ENCODE results near the gene ELMOD3. TPM values are rescaled to one million over a fixed set of nuclear protein-coding genes. Genes with fewer than 3 reads are reported as not detected.
A peak's percentile ranks its signal among the peaks of the same experiment; 100 is the strongest.

Gene ELMOD3
- total and polyA plus RNA-seq, 7 experiments from 2014 or later = 9.4 to 33.3 (median 21.0) TPM

GRCh38 chr2:85440729-85441128 lies 86.2 kb downstream of the ELMOD3 start:
- H3K4me3 Mint-ChIP-seq = no peak overlapping the region
- H3K27me3 ChIP-seq (ENCODE audit: control insufficient read depth in 2 of 2, insufficient read depth in 2 of 2, low read length in 2 of 2) = no peaks in the 10 kb centered on the region
- H3K9me3 Mint-ChIP-seq = no peaks in the 10 kb centered on the region
- no peaks in the 10 kb centered on the region for H3K36me3 ChIP-seq (ENCODE audit: control insufficient read depth in 2 of 3, insufficient read depth in 3 of 3, low read length in 3 of 3)
- ChIA-PET POLR2A (interaction anchor here (1.1 kb wide), 1 partner anchor 12 kb away, joined by 3 read pairs; no protein-coding TSS in a partner anchor), CTCF (interaction anchor here (0.6 to 1.2 kb wide), 3 partner anchors 19 to 197 kb away, joined by 3 read pairs; no protein-coding TSS in a partner anchor)
- H3K9me3 ChIP-seq (ENCODE audit: control insufficient read depth in 2 of 3, low read length in 3 of 3) = no peaks in the 10 kb centered on the region
- H3K36me3 Mint-ChIP-seq = no peaks in the 10 kb centered on the region
- no peaks in the 10 kb centered on the region for H3K27me3 Mint-ChIP-seq
- no peak for DNase-seq
- peaks cover 15 to 42% (median 34%) of the 10 kb centered on the region in 7 donors for H3K4me1 Mint-ChIP-seq
- peak overlapping the region in 1 of 9 donors; percentile 51 for H3K27ac Mint-ChIP-seq
- no peak overlapping the region for H3K27ac ChIP-seq (ENCODE audit: low read depth, low read length)
- peaks cover 12 to 25% of the 10 kb centered on the region in 2 donors for H3K4me1 ChIP-seq (ENCODE audit: control insufficient read depth in 2 of 2, insufficient read depth in 2 of 2, low read length in 2 of 2)
- no peak overlapping the region for H3K4me3 ChIP-seq (ENCODE audit: low read length)
- ATAC-seq = no peak
- intact Hi-C loops (cut with micrococcal nuclease) = no loop called here

Other genes starting within 250 kb of the ELMOD3 start
- under 1 TPM in 1 of 5 experiments, not detected in 4; 0.16 TPM for gene TCF7L1, start 221.4 kb upstream of the ELMOD3 start, total RNA-seq
- under 1 TPM in 1 of 2 donors, not detected in 1; 0.08 TPM for gene TCF7L1, start 221.4 kb upstream of the ELMOD3 start, polyA plus RNA-seq
- 100 to 1,000 TPM; 144 to 200 (median 178) TPM for gene TGOLN2, start 26.8 kb upstream of the ELMOD3 start, total RNA-seq
- gene TGOLN2, start 26.8 kb upstream of the ELMOD3 start, polyA plus RNA-seq = 100 to 1,000 TPM in 1 of 2 donors, 10 to 100 TPM in 1; 75.7 to 107 TPM
- gene RETSAT, start 241 bp upstream of the ELMOD3 start, total RNA-seq = 10 to 100 TPM; 18.5 to 30.5 (median 20.2) TPM
- gene RETSAT, start 241 bp upstream of the ELMOD3 start, polyA plus RNA-seq = 10 to 100 TPM in 1 of 2 donors, 1 to 10 TPM in 1; 8.9 to 14.5 TPM
- 100 to 1,000 TPM in 2 of 5 experiments, 10 to 100 TPM in 3; 12.9 to 265 (median 29.7) TPM for gene CAPG, start 55.6 kb downstream of the ELMOD3 start, total RNA-seq
- 10 to 100 TPM; 34.3 to 36.4 TPM for gene CAPG, start 55.6 kb downstream of the ELMOD3 start, polyA plus RNA-seq
- gene SH2D6, start 63.9 kb downstream of the ELMOD3 start, total RNA-seq = 1 to 10 TPM in 1 of 5 experiments, under 1 TPM in 2, not detected in 2; 0.48 to 1.1 (median 0.94) TPM
- gene SH2D6, start 63.9 kb downstream of the ELMOD3 start, polyA plus RNA-seq = not detected
- 100 to 1,000 TPM in 4 of 5 experiments, 10 to 100 TPM in 1; 96.3 to 268 (median 178) TPM for gene MAT2A, start 184.4 kb downstream of the ELMOD3 start, total RNA-seq
- gene MAT2A, start 184.4 kb downstream of the ELMOD3 start, polyA plus RNA-seq = 100 to 1,000 TPM in 1 of 2 donors, 10 to 100 TPM in 1; 79.8 to 120 TPM
- gene GGCX, start 206.7 kb downstream of the ELMOD3 start, total RNA-seq = 10 to 100 TPM; 20.4 to 34.2 (median 26.3) TPM
- 10 to 100 TPM; 11.8 to 12.2 TPM for gene GGCX, start 206.7 kb downstream of the ELMOD3 start, polyA plus RNA-seq
- 100 to 1,000 TPM in 2 of 5 experiments, 10 to 100 TPM in 3; 55.1 to 137 (median 83.2) TPM for gene VAMP8, start 222.8 kb downstream of the ELMOD3 start, total RNA-seq
- 100 to 1,000 TPM; 312 to 347 TPM for gene VAMP8, start 222.8 kb downstream of the ELMOD3 start, polyA plus RNA-seq
- 10 to 100 TPM; 25.6 to 73.8 (median 35.1) TPM for gene VAMP5, start 229.7 kb downstream of the ELMOD3 start, total RNA-seq
- gene VAMP5, start 229.7 kb downstream of the ELMOD3 start, polyA plus RNA-seq = 100 to 1,000 TPM; 115 to 121 TPM
- 100 to 1,000 TPM in 1 of 5 experiments, 10 to 100 TPM in 4; 38.5 to 118 (median 61.4) TPM for gene RNF181, start 241.0 kb downstream of the ELMOD3 start, total RNA-seq
- gene RNF181, start 241.0 kb downstream of the ELMOD3 start, polyA plus RNA-seq = 100 to 1,000 TPM; 168 to 175 TPM
- 10 to 100 TPM in 3 of 5 experiments, 1 to 10 TPM in 2; 5.1 to 17.8 (median 11.2) TPM for gene TMEM150A, start 247.9 kb downstream of the ELMOD3 start, total RNA-seq
- 10 to 100 TPM; 11.1 to 15.4 TPM for gene TMEM150A, start 247.9 kb downstream of the ELMOD3 start, polyA plus RNA-seq

Measured in naive thymus-derived CD4-positive, alpha-beta T cell (primary cell).